Stimulated activated CD4-positive, alpha-beta T cell treated with anti-CD3 and anti-CD28 coated beads, Interleukin-4, amount 100 ng/mL, for 24 hours (primary cell): Measurements from ENCODE around the gene HRAS.
"Not testable (repeated sequence)": the region's sequence is repeated elsewhere in the genome, so short reads cannot be mapped to it uniquely, and the experiment has no call there.

Source experiments
- DNase-seq: peaks from one replicate; pipeline ENCODE4 v3.0.0-alpha.2; 2020

Gene HRAS

DNA sequence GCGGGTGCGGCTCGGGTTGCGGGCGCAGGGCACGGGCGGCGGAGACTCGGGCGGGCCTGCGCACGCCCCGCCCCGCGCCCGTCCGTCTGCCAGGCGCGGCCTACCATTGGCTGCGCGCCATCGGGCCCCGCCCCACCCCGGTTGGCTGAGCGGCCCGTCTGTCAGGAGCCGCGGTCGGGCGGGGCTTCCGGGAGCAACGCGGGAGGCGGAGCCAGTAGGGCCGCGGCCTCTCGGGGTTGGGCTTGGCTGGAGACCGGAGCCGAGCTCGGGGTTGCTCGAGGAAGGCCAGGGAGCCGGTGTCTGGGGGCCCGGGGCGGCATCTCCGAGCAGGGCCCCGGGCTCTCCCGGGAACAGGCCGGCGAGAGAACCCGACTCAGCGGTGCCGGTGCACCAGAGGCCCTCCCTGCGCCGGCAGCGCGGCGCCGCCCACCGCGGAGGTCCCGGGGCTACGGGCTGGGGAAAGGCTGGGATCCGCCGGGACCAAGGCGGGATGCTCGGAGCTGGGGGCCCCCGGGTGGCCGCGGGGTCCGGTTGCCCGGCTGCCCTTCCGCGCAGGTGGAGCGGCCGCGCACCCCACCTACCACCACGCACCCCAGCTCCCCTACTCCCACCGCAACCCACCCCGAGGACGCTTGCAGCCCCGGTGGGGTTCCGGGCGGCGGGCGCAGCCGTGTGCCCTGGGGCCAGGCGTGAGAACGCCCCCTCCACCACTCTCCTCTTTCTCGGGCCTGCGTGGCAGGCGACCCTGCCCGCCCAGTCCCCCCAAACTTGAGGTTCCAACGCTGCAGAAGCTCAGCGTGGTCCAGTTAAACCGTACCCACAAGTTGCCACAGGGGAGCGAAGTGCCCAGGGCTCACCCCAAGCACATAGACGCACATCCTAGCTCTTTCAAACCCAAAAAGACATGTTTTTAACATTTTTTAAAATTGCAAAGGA is at the start of gene HRAS:
HRAS (minus strand) TSS at position 58 of the 936 bp plus-strand sequence.
- peak; percentile 95 for DNase-seq

DNA sequence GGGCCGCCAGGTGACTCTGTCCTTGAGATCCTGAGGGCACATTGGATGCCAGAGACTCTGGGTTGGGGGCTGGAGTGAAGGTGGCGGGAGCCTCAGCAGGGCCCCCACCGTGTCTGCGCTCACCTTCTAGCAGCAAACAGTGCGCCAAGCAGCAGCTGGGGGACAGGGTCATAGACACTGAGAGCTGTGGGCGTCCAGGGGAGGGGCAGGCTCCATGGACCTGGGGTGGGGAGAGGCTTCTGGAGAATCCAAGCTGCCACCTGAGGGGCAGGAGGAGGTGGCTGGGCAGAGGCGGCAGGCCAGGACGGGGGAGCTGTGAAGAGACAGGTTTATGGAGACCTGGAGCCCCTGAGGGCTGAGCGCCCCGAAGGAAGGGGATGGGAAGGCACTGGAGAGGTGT is 48.9 kb upstream of the HRAS start:
- no peak for DNase-seq

DNA sequence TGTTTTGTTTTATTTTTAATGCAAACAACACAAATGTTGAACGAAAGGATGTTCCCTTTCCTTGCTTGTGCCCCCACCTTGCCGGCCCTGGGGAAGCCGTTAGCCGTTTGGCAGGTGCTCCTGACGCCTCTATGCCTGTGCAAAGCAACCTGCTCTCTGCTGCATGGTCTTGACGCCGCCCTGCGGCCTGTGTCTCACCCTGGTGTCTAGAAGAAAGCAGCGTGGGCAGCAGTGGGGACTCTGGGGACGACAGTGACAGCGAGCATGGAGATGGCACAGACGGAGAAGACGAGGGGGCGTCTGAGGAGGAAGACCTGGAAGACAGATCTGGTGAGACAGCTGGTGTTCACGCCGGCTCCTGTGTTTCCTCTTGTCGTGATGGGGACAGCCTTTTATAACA is 46.4 kb upstream of the HRAS start:
- DNase-seq, result no peak

DNA sequence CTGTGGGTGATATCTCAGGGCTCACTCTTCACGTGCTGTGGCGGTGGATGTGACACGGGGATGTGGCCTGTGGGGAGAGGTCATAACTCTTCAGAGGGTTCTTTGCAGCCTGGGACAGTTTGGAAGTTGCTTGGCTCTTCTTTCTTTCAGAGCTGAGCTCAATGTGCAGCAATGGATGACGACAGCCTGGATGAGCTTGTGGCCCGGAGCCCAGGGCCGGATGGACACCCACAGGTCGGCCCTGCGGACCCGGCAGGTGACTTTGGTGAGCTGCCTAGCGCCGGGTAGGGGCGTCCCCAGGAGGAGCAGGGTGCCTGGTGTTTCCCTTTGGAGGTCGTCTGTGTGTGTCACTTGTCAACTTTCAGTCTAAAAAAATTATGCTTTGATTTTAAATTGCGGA is 46.0 kb upstream of the HRAS start:
- DNase-seq, result no peak

DNA sequence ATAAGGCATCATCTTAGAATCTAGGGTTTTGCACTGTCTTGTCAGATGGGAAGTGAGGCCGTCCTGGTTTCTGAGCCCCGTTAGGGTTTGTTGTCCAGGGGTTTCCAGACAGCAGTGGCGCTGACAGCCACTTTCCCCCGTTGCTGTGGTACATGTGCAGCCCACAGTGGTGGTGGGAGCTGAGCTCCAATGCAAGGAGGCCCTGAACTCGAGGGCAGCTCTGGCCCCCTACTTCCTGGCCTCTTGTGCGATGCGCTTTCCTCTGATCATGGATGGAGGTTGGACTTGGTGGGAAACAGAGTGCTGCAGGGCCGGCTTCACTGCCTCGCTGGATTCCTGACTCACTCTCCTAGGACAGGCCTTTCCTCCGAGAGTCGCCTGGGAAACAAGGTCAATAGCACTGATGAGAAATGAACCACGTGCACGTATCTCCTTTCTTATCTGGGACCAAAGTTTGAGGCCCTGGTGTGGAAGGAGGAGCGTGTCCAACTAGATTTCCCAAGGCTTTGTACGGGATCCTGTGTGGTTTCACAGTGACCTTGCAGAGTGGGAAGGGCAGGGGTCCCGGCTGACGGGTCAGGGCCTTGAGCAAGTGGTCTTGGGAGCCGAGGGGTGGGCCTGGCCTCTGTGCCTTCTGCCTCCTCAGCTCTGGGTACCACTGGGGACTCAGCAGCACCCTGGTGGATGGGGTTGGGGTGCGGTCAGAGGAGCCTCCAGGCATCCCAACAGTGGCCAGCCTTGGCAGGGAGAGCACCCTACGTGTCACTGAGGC is 44.6 kb upstream of the HRAS start:
- DNase-seq, result no peak

DNA sequence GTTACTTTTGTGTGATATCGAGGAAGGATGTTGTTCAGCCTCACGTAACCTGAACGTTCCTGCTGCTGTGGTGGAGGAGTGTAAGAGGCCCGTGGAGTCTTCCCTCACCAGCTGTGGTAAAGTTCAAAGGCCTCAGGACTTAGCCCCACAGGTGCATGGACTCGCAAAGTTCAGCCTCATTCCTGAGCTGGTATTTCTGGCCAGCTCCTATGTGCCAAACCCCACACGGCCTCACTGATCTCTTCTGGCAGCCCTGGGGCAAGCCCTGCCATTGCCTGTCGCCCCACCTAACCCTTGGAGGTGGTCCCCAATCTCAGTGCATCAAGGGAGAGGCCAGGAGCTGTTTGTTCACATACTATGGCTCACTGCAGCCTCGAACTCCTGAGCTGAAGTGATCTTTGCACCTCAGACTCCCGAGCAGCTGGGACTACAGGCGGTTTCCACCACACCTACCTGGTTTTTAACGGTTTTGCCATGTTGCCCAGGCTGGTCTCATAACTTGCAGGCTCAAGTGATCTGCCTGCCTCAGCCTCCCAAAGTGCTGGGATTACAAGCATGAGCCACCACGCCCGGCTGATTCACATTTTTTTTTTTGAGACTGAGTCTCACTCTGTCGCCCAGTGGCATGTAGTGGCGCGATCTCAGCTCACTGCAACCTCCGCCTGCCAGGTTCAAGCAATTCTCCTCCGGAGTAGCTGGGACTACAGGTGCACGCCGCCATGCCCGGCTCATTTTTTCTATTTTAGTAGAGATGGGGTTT is 43.1 kb upstream of the HRAS start:
- no peak for DNase-seq

DNA sequence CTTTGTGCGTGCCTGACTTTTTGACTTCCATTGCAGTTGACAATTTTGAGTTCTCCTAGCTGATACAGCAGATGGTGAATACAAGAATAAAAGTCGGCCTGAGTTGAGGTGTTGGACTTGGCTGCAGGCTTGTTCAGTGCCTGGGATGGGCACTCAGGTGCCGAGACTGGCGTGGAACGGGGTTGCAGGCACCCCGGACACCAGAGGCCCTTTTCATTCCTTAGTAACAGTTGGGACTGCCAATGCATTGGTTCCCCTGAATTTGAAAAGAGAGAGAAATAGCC is 42.2 kb upstream of the HRAS start:
- no peak for DNase-seq

DNA sequence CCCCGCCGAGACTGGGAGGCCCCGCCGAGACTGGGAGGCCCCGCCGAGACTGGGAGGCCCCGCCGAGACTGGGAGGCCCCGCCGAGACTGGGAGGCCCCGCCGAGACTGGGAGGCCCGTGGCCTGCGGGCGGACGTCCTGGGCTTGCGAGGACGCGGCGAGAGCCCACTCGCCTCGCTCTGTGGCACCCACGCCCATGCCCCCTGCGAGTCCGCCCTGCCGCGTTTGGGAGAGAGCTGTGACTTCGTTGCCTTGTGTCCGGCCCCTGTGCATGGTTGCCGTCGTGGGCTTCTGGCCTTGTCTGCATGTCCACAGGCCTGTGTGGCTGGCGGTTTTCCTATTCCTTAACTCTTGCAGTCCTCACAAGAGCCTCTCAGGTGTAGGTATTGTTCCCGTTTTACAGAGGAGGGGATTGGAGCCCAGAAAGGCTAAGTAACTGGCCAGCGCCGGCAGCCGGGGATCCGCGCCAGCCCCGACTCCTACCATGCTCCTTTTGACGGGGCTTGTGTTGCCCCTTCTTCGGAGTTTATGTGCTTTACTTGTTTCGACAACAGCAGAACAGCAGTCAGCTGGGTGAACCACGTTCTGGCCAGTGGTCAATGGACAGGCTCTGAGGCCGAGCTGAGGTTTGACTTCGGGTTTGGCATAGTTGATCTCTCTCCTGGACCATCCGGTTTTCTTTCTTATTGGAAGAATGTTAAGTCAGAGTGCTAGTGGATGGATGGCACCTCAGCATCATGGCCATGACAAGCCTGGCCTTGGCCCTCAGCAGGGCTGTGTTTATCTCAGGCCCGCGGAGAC is 41.6 kb upstream of the HRAS start:
- DNase-seq, result no peak

DNA sequence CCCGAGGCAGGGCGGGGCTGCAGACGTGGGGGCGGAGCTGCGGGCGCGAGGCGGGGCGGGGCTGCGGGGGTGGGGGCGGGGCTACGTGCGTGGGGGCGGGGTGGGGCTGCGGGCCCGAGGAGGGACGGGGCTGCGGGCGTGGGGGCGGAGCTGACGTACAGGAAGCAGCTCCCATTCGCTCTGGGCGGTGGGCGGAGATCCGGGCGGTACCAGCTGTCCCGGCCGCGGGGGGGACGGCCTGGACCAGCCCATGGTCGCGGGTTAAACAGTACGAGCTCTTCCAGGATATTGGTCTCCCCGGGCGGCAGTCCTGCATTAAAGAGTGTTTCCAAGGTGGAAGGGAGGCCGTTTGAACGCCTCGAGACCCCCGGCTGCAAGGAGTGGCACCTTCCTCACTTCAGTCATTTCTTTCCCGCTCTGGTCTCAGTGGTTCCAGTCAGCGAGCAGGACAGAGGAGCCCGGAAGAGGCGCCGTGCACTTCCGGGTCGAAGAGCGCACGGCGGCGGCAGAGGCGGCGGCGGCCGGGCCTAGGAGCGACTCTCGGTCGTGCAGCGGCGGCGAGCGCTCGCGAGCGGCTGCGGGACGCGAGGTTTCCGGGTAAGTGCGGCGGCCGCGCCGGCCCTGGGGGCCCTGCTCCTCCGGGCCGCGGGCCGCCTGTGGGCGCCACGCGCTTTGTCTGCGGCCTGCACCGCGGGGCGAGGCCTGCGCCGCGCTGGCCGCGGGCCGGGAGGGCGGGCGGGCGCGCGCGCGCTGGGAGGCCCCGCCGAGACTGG is 40.8 kb upstream of the HRAS start, which contains the start of gene PHRF1:
PHRF1 (plus strand) TSS at position 475 of the 773 bp plus-strand sequence. CDS start 5,043 bp downstream, outside the sequence.
- peak; percentile 95 for DNase-seq

DNA sequence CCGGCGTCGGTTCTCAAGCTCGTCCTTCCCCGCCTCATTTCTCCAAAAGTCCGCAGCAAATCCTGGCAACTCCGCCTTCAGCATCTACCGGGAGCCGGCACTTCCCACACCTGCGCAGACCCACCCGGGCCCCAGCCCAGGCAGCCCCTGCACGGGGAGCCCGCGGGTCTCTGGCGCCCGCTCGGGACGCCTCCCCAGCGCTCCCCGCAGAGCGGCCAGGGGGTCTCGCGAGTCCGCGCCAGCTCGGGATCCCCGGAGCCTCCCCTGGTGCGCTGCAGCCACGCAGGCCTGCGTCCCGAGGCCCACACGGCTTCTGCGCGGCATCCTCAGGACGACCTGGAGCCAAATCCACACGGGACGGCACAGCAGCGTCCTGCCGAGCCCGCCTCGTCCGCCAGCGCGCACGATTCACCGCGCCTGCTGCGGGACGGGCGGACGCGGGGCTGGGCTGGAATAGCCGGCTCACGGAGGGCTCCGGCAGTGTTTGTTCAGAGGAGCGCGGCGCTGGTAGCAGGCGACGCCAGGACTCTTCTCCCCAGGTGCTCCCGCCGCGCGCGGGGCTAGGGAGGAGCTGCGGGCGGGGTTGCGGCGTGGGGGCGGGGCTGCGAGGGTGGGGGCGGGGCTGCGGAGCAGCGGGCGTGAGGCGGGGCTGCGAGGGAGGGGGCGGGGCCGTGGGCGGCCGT is 40.1 kb upstream of the HRAS start:
- DNase-seq, result no peak

DNA sequence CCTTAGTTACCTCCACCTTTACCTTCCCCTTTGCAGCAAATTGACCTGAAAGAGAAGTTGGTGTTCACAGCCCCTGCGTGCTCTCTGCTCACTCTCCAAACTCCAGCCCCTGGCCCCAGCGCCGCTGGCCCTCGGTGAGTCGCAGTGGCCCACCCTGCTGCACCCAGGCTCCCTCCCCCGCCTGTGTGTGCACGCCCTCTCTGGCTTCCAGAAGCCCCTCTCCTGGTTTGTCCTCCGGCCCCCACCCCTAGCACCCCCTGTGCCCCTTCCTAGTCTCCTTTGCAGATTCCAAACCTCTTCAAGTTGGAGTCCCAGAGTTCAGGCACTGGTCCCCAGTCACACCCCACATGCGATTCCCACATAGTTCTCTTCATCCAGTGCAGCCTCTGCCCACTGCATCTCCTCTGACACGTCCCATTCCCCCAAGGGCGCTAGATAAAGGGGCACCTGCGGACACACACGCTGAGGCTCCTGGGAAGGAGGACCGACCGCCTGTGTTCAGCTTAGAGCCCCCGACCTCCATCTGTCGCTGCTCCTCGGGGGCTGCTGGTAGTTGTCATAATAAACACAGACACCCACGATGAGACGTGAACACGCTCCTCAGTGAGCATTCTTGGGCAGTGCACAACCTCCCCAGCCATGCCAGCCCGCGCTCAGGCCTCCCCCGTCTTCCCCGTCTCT is 39.4 kb upstream of the HRAS start:
- DNase-seq, result no peak

DNA sequence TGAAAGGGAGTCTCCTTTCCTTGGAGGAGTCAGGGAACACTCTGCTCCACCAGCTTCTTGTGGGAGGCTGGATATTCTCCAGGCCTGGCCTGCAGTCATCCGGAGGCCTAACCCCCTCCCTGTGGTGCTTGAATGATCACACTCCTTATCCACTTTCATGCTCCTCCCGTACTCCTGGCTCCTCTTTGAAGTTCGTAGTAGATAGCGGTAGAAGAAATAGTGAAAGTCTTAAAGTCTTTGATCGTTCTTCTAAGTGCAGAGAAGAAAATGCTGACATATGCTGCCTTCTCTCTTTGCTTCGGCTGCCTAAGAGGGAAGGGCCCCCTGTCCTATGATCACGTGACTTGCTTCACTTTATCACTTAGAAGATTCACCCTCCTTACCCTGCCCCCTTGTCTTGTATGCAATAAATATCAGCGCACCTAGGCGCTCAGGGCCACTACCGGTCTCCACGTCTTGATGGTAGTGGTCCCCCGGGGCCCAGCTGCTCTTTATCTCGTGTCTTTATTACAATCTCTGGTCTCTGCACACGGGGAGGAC is 38.7 kb upstream of the HRAS start:
- not testable (repeated sequence) for DNase-seq

DNA sequence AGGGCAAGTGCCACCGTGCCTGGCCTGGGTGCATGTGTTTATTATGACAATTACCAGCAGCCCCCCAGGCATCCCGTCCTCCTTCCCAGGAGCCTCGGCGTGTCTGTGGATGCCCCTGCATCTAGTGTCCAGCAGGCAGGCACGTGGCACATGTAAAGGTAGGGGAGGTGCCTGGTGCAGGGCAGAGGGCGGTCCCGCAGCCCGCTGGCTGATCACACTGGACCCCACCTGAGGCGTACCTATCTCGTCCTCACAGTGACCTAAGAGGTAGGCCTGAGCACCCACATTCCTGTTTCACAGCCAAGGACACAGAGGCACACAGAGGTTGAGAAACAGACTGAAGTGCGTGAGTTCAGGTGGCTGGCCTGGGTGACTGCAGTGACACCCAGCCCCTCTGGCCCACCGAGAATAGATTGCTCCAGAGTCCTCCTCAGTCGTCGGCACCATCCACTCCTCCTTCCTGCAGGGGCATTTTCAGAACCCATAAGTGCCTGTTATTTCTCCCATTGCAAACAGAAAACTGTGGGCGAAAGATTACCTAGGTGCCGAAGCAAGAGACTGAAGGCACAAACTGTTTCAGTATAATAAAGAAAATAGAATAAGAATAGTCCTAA is 37.9 kb upstream of the HRAS start:
- DNase-seq, result no peak

DNA sequence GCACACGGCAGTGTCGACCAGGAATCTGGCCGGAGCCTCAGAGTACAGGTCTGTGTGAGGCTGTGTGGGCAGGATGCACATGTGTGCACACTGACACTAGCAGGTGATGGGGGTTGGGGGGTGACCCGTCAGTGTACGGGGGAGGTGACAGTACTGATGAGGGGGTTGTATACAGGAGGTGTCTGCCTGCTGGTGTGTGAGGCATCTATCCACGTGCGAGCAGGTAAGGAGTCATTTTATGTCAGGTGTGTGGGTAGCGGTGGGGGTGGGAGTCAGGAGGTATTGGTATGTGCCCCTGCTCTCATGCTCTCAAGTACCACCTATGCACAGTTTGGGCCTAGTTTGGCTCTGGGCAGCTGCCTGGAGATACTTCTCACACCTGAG is 36.4 kb upstream of the HRAS start:
- no peak for DNase-seq

DNA sequence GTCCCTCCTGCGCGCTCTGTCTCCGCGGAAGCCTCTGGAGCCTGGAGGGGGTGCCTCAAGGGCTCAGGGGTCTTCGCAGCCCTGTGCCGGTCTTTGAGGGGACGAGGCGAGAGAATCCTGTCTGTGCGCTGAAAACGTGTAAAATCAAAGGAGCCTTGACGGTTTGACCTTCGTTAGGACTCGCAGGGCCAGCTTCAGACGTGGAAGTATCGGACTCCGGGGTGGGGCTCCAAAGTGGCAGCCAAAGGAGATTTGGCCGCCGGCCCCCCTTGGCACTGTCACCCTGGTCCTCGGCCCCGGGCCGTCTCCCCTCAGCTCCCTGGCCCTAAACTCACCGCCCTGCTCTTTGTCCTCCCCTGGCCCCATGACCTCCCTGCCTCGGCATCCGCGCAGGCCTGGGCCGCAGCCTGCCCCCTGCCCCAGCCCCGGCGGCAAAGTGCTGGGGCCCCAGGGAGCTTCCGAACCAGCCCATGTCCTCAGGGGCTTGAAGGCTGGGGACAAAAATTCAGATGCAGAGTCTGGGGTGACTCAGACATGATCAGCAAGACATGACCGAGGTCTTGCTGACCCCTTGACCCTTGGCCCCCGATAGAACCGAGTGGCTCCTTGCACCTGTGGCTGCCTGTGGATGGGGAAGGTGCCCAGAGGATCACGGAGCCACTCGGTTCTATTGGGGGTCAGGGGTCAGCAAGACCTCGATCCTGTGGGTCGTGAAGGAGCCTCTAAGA is 33.9 kb upstream of the HRAS start:
- DNase-seq, result no peak

DNA sequence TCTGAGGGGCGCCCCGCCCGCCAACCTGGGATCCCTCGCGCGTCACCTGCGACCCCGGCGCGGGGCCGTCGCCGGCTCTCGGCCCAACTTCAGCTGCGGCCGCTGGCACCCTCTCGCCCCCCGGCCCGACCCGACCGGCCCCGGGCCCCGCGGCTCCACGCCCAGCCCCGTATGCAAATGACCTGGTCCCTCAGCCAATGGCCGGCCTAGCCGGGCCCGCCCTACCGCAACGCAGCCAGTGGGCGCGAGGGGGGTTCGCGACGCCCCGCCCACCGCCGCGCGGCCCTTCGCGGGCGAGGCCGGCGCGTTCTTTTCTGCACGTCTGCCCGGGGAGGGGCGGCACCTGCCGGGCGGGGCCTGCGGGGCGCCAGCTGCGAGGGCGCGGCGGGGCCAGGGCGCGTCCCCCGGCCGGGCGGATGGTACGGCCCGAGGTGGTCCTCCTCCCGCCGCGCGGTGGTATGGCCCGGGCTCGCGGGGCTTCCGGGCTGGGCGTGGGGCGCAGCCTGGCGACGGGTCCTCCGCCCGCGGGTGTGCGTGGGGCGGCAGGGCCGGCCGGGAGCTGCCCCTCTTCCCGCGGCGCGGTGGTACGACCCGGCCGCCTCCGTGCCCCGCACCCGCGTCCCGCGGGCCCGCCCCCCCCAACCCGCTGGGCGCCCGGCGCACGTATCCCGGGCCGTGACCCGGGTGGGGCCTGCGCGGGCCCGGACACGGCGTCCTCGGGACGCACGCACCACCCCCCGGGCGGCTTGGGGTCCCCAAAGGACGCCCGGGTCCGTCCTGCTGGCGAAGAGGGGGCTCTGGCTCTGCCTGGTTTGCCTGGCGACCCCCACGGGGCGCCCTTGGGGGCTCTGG is 33.2 kb upstream of the HRAS start:
- peak; percentile 88 for DNase-seq

DNA sequence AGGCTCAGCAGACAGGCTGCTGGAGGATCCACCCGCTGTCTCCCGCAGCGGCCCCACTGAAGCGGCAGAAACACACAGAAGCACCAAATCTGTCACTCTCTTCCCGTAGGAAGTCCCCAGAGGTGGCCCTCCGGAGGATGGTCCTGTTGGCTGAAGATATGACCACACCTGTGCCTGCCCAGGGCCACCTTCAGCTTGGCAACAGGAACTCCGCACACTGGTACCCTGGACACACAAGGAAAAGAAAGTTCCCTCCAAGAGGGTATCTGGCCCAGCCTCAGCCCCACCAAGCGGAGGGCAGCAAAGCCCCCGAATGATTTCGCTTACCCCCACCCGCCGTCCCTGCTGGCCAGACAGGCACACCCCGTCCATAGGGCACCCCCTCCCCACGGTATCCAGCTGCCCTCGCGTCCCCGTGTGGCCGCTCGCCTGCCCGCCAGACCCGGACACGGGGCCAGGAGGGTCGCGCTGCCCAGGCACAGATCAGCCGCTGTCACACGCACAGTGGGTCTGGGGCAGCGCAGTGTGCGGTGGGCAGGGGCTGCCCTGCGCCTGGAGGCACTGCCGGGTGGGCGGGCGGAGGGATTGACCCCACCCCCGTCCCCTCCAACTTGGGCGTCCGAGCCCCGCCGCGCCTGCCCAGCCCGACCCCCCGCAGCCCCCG is 32.4 kb upstream of the HRAS start:
- no peak for DNase-seq
